GM18520 (cell line): Measurements from ENCODE around the gene KLHL22.
"Not testable (repeated sequence)": the region's sequence is repeated elsewhere in the genome, so short reads cannot be mapped to it uniquely, and the experiment has no call there.

ENCODE experiments used
- ATAC-seq: cut with Tn5 transposase; IDR thresholded peaks from one replicate; pipeline ENCODE4 v1.9.1; 2021; ENCODE audit not compliant: unreplicated experiment

KLHL22 gene

GRCh38 chr22:20504293-20504922 lies 8.8 kb upstream of the KLHL22 start:
- not testable (repeated sequence) for ATAC-seq

GRCh38 chr22:20503816-20504215 lies 8.2 kb upstream of the KLHL22 start:
- ATAC-seq = no peak

- no peak for ATAC-seq
These were observed 4.2 kb upstream of the KLHL22 start for GRCh38 chr22:20499769-20500168.

- ATAC-seq = no peak
These were observed 3.3 kb upstream of the KLHL22 start for GRCh38 chr22:20498913-20499312.

- no peak for ATAC-seq
These were observed 1.8 kb upstream of the KLHL22 start for GRCh38 chr22:20497426-20497825.

GRCh38 chr22:20495861-20496681 lies 476 bp upstream of the KLHL22 start:
- peak; percentile 76 for ATAC-seq

- no peak for ATAC-seq
These were observed 4.2 kb downstream of the KLHL22 start for GRCh38 chr22:20491346-20491745.

- ATAC-seq = no peak
These were observed 4.7 kb downstream of the KLHL22 start for GRCh38 chr22:20490941-20491307.

GRCh38 chr22:20490183-20490940 lies 5.2 kb downstream of the KLHL22 start:
- ATAC-seq = no peak

GRCh38 chr22:20488946-20489345 lies 6.6 kb downstream of the KLHL22 start:
- no peak for ATAC-seq

GRCh38 chr22:20487715-20488114 lies 7.9 kb downstream of the KLHL22 start:
- ATAC-seq = no peak

GRCh38 chr22:20486229-20486628 lies 9.4 kb downstream of the KLHL22 start:
- ATAC-seq = no peak

- no peak for ATAC-seq
These were observed 10.5 kb downstream of the KLHL22 start for GRCh38 chr22:20484948-20485683.

- ATAC-seq = no peak
These were observed 11.8 kb downstream of the KLHL22 start for GRCh38 chr22:20483771-20484170.

- ATAC-seq = not testable (repeated sequence)
These were observed 12.5 kb downstream of the KLHL22 start for GRCh38 chr22:20483143-20483506.

GRCh38 chr22:20479612-20480196 lies 15.9 kb downstream of the KLHL22 start:
- ATAC-seq = no peak

- ATAC-seq = not testable (repeated sequence)
These were observed 17.5 kb downstream of the KLHL22 start for GRCh38 chr22:20478059-20478458.

GRCh38 chr22:20475569-20475968 lies 20.0 kb downstream of the KLHL22 start:
- not testable (repeated sequence) for ATAC-seq

GRCh38 chr22:20475115-20475436 lies 20.5 kb downstream of the KLHL22 start:
- ATAC-seq = no peak

- no peak for ATAC-seq
These were observed 22.8 kb downstream of the KLHL22 start for GRCh38 chr22:20472629-20473442.
